ENCODE results near the gene RIPPLY1. TPM values are rescaled to one million over a fixed set of nuclear protein-coding genes. Genes with fewer than 3 reads are reported as not detected.

The RIPPLY1 gene
- polyA plus RNA-seq, 1 of the 3 experiments (the other 2 are of a cell fraction), result 0.08 TPM

DNA sequence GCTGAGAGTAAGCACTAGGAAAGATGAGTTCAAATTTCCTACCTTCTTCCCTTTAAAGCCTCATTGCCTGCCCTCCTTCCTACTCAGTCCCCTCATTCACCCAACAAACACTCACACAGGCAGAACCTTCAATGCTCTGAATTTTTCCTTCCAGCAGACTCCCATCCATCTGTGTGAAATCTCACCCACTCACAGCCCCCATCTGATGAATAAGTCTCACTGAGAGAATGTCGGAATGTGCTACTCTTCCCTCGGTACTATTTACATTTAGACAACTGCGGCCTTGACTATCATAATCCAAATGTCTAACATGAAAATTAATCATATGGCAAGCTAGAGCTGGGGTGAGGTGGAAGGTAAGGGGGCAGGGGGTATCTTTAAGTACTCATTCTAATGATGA lies 36.4 kb upstream of the RIPPLY1 start:
- Histone ChIP-seq H2AFZ (ENCODE audit: low read depth) (no peak overlapping the region), H3K79me2 (ENCODE audit: insufficient read depth) (no peaks in the 10 kb centered on the region), H3K9ac (no peak overlapping the region), H3K4me2 (no peak overlapping the region), H4K20me1 (ENCODE audit: insufficient read depth) (no peaks in the 10 kb centered on the region), H3K9me3 (no peaks in the 10 kb centered on the region), H3K27ac (ENCODE audit: low read depth in 2 of 2, low read length in 1 of 2) (no peak overlapping the region), H3K9me2 (no peaks in the 10 kb centered on the region), H3K27me3 (ENCODE audit: insufficient read depth) (peaks cover 9% of the 10 kb centered on the region; the same call in 1 of the 2 replicates), H3K4me1 (ENCODE audit: control insufficient read depth in 1 of 2, insufficient read depth in 2 of 2, low read depth in 1 of 2, low read length in 1 of 2) (no peaks in the 10 kb centered on the region), H3F3A (replicated peaks; ENCODE audit: insufficient read depth) (no peaks in the 10 kb centered on the region), H3K36me3 (replicated peaks in 1 of 2; ENCODE audit: control insufficient read depth in 1 of 2, insufficient read depth in 2 of 2, low read length in 1 of 2) (peaks cover 3 to 6% of the 10 kb centered on the region in 2 experiments), H3K4me3 (ENCODE audit: low read depth in 2 of 2, low read length in 1 of 2) (no peak overlapping the region)
- POLR2A ChIA-PET, result no interaction called here
- TF ChIP-seq RXRA (IDR thresholded peaks at IDR 0.05; ENCODE audit: borderline replicate concordance, low read depth) (no peak), JUND (IDR thresholded peaks at IDR 0.05) (no peak), POLR2AphosphoS5 (IDR thresholded peaks at IDR 0.05; ENCODE audit: low read depth, low read length) (no peak), RCOR1 (IDR thresholded peaks at IDR 0.05; ENCODE audit: low read length) (no peak), EZH2phosphoT487 (IDR thresholded peaks at IDR 0.05; ENCODE audit: borderline replicate concordance, low read depth) (no peak), YY1 (IDR thresholded peaks at IDR 0.05; ENCODE audit: low read depth) (no peak), MEF2A (IDR thresholded peaks at IDR 0.05; ENCODE audit: borderline replicate concordance, low read depth) (no peak), GABPA (IDR thresholded peaks at IDR 0.05; ENCODE audit: low read depth) (no peak), FOXJ3 (CRISPR knock-in tag; IDR thresholded peaks at IDR 0.05) (no peak), SIN3A (IDR thresholded peaks at IDR 0.05; ENCODE audit: borderline replicate concordance, low read depth, low read length) (no peak), NRF1 (IDR thresholded peaks at IDR 0.05; ENCODE audit: low read depth, low read length) (no peak), SMC3 (IDR thresholded peaks at IDR 0.05; ENCODE audit: low read depth, low read length) (no peak), ELF1 (IDR thresholded peaks at IDR 0.05) (no peak), RAD21 (IDR thresholded peaks at IDR 0.05; ENCODE audit: low read length) (no peak), FOXM1 (IDR thresholded peaks at IDR 0.05; ENCODE audit: low read depth) (no peak)
- TF ChIP-seq, protein P1, sequence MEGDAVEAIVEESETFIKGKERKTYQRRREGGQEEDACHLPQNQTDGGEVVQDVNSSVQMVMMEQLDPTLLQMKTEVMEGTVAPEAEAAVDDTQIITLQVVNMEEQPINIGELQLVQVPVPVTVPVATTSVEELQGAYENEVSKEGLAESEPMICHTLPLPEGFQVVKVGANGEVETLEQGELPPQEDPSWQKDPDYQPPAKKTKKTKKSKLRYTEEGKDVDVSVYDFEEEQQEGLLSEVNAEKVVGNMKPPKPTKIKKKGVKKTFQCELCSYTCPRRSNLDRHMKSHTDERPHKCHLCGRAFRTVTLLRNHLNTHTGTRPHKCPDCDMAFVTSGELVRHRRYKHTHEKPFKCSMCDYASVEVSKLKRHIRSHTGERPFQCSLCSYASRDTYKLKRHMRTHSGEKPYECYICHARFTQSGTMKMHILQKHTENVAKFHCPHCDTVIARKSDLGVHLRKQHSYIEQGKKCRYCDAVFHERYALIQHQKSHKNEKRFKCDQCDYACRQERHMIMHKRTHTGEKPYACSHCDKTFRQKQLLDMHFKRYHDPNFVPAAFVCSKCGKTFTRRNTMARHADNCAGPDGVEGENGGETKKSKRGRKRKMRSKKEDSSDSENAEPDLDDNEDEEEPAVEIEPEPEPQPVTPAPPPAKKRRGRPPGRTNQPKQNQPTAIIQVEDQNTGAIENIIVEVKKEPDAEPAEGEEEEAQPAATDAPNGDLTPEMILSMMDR (IDR thresholded peaks at IDR 0.05), result no peak
- TF ChIP-seq, protein P2, sequence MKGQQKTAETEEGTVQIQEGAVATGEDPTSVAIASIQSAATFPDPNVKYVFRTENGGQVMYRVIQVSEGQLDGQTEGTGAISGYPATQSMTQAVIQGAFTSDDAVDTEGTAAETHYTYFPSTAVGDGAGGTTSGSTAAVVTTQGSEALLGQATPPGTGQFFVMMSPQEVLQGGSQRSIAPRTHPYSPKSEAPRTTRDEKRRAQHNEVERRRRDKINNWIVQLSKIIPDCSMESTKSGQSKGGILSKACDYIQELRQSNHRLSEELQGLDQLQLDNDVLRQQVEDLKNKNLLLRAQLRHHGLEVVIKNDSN (IDR thresholded peaks at IDR 0.05; ENCODE audit: borderline replicate concordance, low read depth), result no peak
- TF ChIP-seq, protein P3, sequence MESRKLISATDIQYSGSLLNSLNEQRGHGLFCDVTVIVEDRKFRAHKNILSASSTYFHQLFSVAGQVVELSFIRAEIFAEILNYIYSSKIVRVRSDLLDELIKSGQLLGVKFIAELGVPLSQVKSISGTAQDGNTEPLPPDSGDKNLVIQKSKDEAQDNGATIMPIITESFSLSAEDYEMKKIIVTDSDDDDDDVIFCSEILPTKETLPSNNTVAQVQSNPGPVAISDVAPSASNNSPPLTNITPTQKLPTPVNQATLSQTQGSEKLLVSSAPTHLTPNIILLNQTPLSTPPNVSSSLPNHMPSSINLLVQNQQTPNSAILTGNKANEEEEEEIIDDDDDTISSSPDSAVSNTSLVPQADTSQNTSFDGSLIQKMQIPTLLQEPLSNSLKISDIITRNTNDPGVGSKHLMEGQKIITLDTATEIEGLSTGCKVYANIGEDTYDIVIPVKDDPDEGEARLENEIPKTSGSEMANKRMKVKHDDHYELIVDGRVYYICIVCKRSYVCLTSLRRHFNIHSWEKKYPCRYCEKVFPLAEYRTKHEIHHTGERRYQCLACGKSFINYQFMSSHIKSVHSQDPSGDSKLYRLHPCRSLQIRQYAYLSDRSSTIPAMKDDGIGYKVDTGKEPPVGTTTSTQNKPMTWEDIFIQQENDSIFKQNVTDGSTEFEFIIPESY (IDR thresholded peaks at IDR 0.05; ENCODE audit: borderline replicate concordance, low read depth), result no peak
- CTCF ChIA-PET, result interaction anchor here (1.0 kb wide), 1 partner anchor 45 kb away, joined by 3 read pairs; no protein-coding TSS in a partner anchor
- 47% methylated on average over 3 of the region's 3 CpGs for WGBS (ENCODE audit: low lambda C conversion rate)
- no peak for DNase-seq

Measured in SK-N-SH (cell line).